BJ (cell line): ENCODE results near the gene MAML3. TPM values are rescaled to one million over a fixed set of nuclear protein-coding genes. Genes with fewer than 3 reads are reported as not detected.

Experiments
- CTCF ChIA-PET: fragments of 350-600 bp; formaldehyde crosslinking; extraction: SDS; loops from one replicate; lab custom pipeline; 2021; ENCODE audit warnings: antibody characterized with exemption, inconsistent platforms; lab: Yijun Ruan, JAX
- POLR2A ChIA-PET: fragments of 300-600 bp; sonication (Branson Sonifier 250); formaldehyde crosslinking; extraction: SDS; loops from one replicate; lab custom pipeline; 2021; ENCODE audit warnings: antibody characterized with exemption; lab: Charles Lee
- DNase-seq: peaks from one replicate; pipeline ENCODE4 v3.0.0-alpha.2; 2011; ENCODE audit warnings: low read depth
- H3K27me3 ChIP-seq: 2 replicates; pipeline ENCODE4 v1.6.0; 2011; ENCODE audit warnings: low read length; ENCODE audit not compliant: control insufficient read depth, insufficient read depth
- H3K36me3 ChIP-seq: 2 replicates; pipeline ENCODE4 v1.5.1; 2011; ENCODE audit warnings: low read length; ENCODE audit not compliant: control insufficient read depth, insufficient read depth
- H3K4me3 ChIP-seq: 2 replicates; pipeline ENCODE4 v1.5.1; 2011; ENCODE audit warnings: low read depth, mild to moderate bottlenecking, control low read depth, low read length
- polyA plus RNA-seq: library from polyadenylated mRNA; depleted of rRNA; stranded (reverse); fragments of >200 nt; gene quantifications from 2 replicates; pipeline ENCODE4 v1.2.3, GENCODE V29; 2011
- TF ChIP-seq, protein P1 (sequence below): IDR thresholded peaks from 2 replicates; pipeline ENCODE4 v1.5.1; 2011; ENCODE audit warnings: low read depth, mild to moderate bottlenecking, control low read depth, inconsistent platforms, low read length, moderate library complexity; ENCODE audit not compliant: insufficient read depth

MAML3 gene
- polyA plus RNA-seq, 1 experiment, result 1.6 TPM

DNA sequence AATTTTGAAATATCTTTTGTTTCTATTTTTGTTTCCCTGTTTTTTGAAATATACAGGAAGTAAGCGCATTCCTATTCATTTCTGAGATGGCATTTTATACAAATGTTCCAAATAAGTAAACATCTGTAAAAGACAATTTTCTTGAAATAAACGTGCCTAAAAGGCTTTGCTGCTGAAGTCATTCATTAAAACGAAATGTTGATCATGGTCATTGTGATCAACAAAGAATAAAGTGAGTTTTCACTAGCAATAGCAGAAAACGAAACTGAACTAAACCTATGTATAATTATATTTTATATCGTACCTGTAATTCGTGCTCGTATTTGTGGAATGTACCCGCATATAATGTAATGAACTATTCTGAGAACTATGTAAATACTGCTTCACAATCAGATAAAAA, 267.2 kb downstream of the MAML3 start:
- CTCF ChIA-PET, result no interaction called here
- TF ChIP-seq, protein P1, sequence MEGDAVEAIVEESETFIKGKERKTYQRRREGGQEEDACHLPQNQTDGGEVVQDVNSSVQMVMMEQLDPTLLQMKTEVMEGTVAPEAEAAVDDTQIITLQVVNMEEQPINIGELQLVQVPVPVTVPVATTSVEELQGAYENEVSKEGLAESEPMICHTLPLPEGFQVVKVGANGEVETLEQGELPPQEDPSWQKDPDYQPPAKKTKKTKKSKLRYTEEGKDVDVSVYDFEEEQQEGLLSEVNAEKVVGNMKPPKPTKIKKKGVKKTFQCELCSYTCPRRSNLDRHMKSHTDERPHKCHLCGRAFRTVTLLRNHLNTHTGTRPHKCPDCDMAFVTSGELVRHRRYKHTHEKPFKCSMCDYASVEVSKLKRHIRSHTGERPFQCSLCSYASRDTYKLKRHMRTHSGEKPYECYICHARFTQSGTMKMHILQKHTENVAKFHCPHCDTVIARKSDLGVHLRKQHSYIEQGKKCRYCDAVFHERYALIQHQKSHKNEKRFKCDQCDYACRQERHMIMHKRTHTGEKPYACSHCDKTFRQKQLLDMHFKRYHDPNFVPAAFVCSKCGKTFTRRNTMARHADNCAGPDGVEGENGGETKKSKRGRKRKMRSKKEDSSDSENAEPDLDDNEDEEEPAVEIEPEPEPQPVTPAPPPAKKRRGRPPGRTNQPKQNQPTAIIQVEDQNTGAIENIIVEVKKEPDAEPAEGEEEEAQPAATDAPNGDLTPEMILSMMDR, result no peak
- POLR2A ChIA-PET, result no interaction called here
- no peaks in the 10 kb centered on the region for H3K36me3 ChIP-seq
- no peaks in the 10 kb centered on the region for H3K27me3 ChIP-seq
- DNase-seq, result no peak
- H3K4me3 ChIP-seq, result no peak overlapping the region

DNA sequence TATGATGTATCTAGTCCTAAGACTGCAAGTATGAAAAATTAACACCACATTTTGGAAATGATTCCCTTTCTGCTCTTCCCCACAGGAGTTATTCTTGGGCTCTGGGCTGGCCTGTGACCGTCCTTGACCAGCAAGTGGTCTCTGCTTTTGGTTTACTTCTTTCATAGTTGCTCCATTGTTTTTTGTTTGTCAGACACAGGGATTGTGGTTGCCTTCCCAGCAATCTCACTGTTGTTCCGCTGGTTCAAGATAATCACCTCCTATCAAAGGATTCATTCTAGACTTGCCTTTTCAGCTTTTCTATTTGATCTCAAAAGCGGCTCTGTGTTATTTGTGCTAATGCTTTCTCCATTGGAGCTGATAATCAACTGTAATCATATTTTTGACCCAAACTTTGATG, 269.5 kb downstream of the MAML3 start:
- CTCF ChIA-PET, result no interaction called here
- POLR2A ChIA-PET, result no interaction called here
- H3K4me3 ChIP-seq, result no peak overlapping the region
- TF ChIP-seq, protein P1, result no peak
- DNase-seq, result no peak
- no peaks in the 10 kb centered on the region for H3K36me3 ChIP-seq
- H3K27me3 ChIP-seq, result no peaks in the 10 kb centered on the region

DNA sequence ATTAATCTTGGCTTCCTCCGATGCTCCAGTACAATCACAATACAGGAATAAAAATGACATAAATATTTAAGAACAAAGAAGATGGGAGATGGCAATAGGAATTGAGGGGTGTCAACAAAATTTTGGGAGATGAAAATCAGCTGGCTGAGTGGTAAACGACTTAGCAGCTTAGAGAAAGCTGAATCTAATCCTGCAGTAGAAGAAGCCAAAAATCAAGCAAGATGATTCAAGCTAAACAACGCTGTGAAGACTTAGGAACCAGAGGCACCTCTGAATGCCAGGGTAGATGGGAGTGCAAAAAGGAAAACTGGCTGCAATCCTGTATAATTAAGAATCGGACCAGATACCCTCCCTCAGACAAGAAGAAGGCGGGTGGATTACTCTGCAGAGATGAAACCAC, 273.1 kb downstream of the MAML3 start:
- POLR2A ChIA-PET, result no interaction called here
- Histone ChIP-seq H3K36me3 (no peaks in the 10 kb centered on the region), H3K4me3 (no peak overlapping the region), H3K27me3 (no peaks in the 10 kb centered on the region)
- no peak for DNase-seq
- CTCF ChIA-PET, result no interaction called here
- TF ChIP-seq, protein P1, result no peak

- Histone ChIP-seq H3K4me3 (no peak overlapping the region), H3K27me3 (no peaks in the 10 kb centered on the region), H3K36me3 (no peaks in the 10 kb centered on the region)
- TF ChIP-seq, protein P1, result no peak
- ChIA-PET CTCF (no interaction called here), POLR2A (no interaction called here)
- DNase-seq, result no peak
Observed at GRCh38 chr4:139878050-139878449, 275.9 kb downstream of the MAML3 start.

- no peak for DNase-seq
- Histone ChIP-seq H3K27me3 (no peaks in the 10 kb centered on the region), H3K4me3 (no peak overlapping the region), H3K36me3 (no peaks in the 10 kb centered on the region)
- TF ChIP-seq, protein P1, result no peak
- ChIA-PET POLR2A (interaction anchor here (0.6 kb wide), 1 partner anchor 16 kb away, joined by 5 read pairs; no protein-coding TSS in a partner anchor), CTCF (interaction anchor here (0.6 kb wide), 1 partner anchor 274 kb away, joined by 3 read pairs; no protein-coding TSS in a partner anchor)
Observed at GRCh38 chr4:139876337-139876941, 277.5 kb downstream of the MAML3 start.
